Astrocyte (in vitro differentiated cells and primary cell): ENCODE data around the gene FOXA1. TPM values are rescaled to one million over a fixed set of nuclear protein-coding genes. Genes with fewer than 3 reads are reported as not detected.
A peak's percentile ranks its signal among the peaks of the same experiment; 100 is the strongest.

Experiments used
- DNase-seq: peaks from one replicate; pipeline ENCODE4 v3.0.0-alpha.2; 2010; ENCODE audit warnings: low read depth
- FAIRE-seq: peaks from 2 replicates; lab custom pipeline; 2011; peaks lifted over from hg19 to GRCh38; lab: Jason Lieb, UNC
- H2AFZ ChIP-seq: 2 replicates; pipeline ENCODE4 v1.6.0; 2012; ENCODE audit warnings: low read depth, low read length, inconsistent platforms
- H3K27ac ChIP-seq: 2 replicates; pipeline ENCODE4 v1.5.1; 2011; ENCODE audit warnings: low read depth, low read length, inconsistent platforms
- H3K27me3 ChIP-seq: 2 replicates; pipeline ENCODE4 v1.6.0; 2011; ENCODE audit warnings: low read length, inconsistent platforms; ENCODE audit not compliant: insufficient read depth
- H3K36me3 ChIP-seq: 2 replicates; pipeline ENCODE4 v1.5.1; 2011; ENCODE audit warnings: low read length, inconsistent platforms; ENCODE audit not compliant: insufficient read depth
- H3K4me1 ChIP-seq: 2 replicates; pipeline ENCODE4 v1.5.1; 2011; ENCODE audit warnings: low read length, inconsistent platforms; ENCODE audit not compliant: insufficient read depth
- H3K4me2 ChIP-seq: 2 replicates; pipeline ENCODE4 v1.6.0; 2012; ENCODE audit warnings: low read length, inconsistent platforms
- H3K4me3 ChIP-seq: 2 replicates; pipeline ENCODE4 v1.5.1; 2011; ENCODE audit warnings: low read depth, mild to moderate bottlenecking, low read length, inconsistent platforms; ENCODE audit not compliant: insufficient read depth
- H3K79me2 ChIP-seq: 2 replicates; pipeline ENCODE4 v1.6.0; 2012; ENCODE audit warnings: mild to moderate bottlenecking, low read length, inconsistent platforms; ENCODE audit not compliant: insufficient read depth
- H3K9ac ChIP-seq: 2 replicates; pipeline ENCODE4 v1.6.0; 2012; ENCODE audit warnings: mild to moderate bottlenecking, low read length, inconsistent platforms
- H3K9me3 ChIP-seq: 2 replicates; pipeline ENCODE4 v1.5.1; 2012; ENCODE audit warnings: low read depth, mild to moderate bottlenecking, low read length, inconsistent platforms; ENCODE audit not compliant: insufficient read depth
- H4K20me1 ChIP-seq: 2 replicates; pipeline ENCODE4 v1.6.0; 2012; ENCODE audit warnings: low read length, inconsistent platforms; ENCODE audit not compliant: insufficient read depth
- H3K27ac Mint-ChIP-seq: one replicate; pipeline ENCODE4 v1.8.0; 2021; ENCODE audit warnings: mild to moderate bottlenecking, mixed read lengths; ENCODE audit not compliant: unreplicated experiment
- H3K27me3 Mint-ChIP-seq: one replicate; pipeline ENCODE4 v1.8.0; 2021; ENCODE audit warnings: low read depth, mixed read lengths; ENCODE audit not compliant: unreplicated experiment
- H3K36me3 Mint-ChIP-seq: one replicate; pipeline ENCODE4 v1.8.0; 2021; ENCODE audit warnings: low read depth, mixed read lengths; ENCODE audit not compliant: unreplicated experiment
- H3K4me1 Mint-ChIP-seq: one replicate; pipeline ENCODE4 v1.8.0; 2021; ENCODE audit warnings: low read depth, mixed read lengths; ENCODE audit not compliant: unreplicated experiment
- H3K4me3 Mint-ChIP-seq: one replicate; pipeline ENCODE4 v1.8.0; 2021; ENCODE audit warnings: mild to moderate bottlenecking, moderate library complexity, mixed read lengths; ENCODE audit not compliant: unreplicated experiment
- H3K9me3 Mint-ChIP-seq: one replicate; pipeline ENCODE4 v1.8.0; 2021; ENCODE audit warnings: mild to moderate bottlenecking, mixed read lengths; ENCODE audit not compliant: unreplicated experiment
- CTCF ChIP-seq: IDR thresholded peaks from 2 replicates; pipeline ENCODE4 v1.5.1; 2011; ENCODE audit warnings: low read depth, mild to moderate bottlenecking, inconsistent platforms, low read length, moderate library complexity; ENCODE audit not compliant: insufficient read depth
- EZH2 ChIP-seq: IDR thresholded peaks from 2 replicates; pipeline ENCODE4 v1.6.1; 2012; ENCODE audit warnings: mild to moderate bottlenecking, low read length, inconsistent platforms; ENCODE audit not compliant: insufficient read depth
- total RNA-seq: library from RNA; stranded (reverse); gene quantifications from 2 replicates; pipeline ENCODE4 v1.2.1, GENCODE V29; 2021

FOXA1 gene
- total RNA-seq, 1 donor from 2014 or later, result 0.11 TPM

- H3K79me2 ChIP-seq, result no peaks in the 10 kb centered on the region
- no peaks in the 10 kb centered on the region for H3K36me3 ChIP-seq
- Mint-ChIP-seq H3K9me3 (peaks cover 13% of the 10 kb centered on the region), H3K4me1 (peaks cover 4% of the 10 kb centered on the region), H3K27me3 (peaks cover 75% of the 10 kb centered on the region), H3K27ac (peak overlapping the region; percentile 37), H3K4me3 (peak overlapping the region; percentile 83), H3K36me3 (peaks cover 5% of the 10 kb centered on the region)
- peak overlapping the region; percentile 56 for H3K4me3 ChIP-seq
- DNase-seq (peak; percentile 45), FAIRE-seq (no peak)
- H4K20me1 ChIP-seq, result no peaks in the 10 kb centered on the region
- peak overlapping the region; percentile 28 for H3K9ac ChIP-seq
- peaks cover 86% of the 10 kb centered on the region for H3K27me3 ChIP-seq
- H2AFZ ChIP-seq, result peak overlapping the region; percentile 70
- TF ChIP-seq EZH2 (no peak), CTCF (peak; percentile 84)
- peak overlapping the region; percentile 86 for H3K4me2 ChIP-seq
- peaks cover 7% of the 10 kb centered on the region for H3K4me1 ChIP-seq
- no peaks in the 10 kb centered on the region for H3K9me3 ChIP-seq
- no peak overlapping the region for H3K27ac ChIP-seq
These were observed 645 bp downstream of the FOXA1 start for GRCh38 chr14:37594238-37594970.

- Histone ChIP-seq H3K27ac (no peak overlapping the region), H3K9ac (no peak overlapping the region), H2AFZ (no peak overlapping the region), H3K4me1 (peaks cover 7% of the 10 kb centered on the region), H3K36me3 (no peaks in the 10 kb centered on the region), H3K4me2 (peak overlapping the region; percentile 86), H3K79me2 (no peaks in the 10 kb centered on the region), H3K27me3 (peaks cover 86% of the 10 kb centered on the region), H4K20me1 (no peaks in the 10 kb centered on the region), H3K9me3 (no peaks in the 10 kb centered on the region), H3K4me3 (no peak overlapping the region)
- H3K4me1 Mint-ChIP-seq, result peaks cover 4% of the 10 kb centered on the region
- H3K27ac Mint-ChIP-seq, result peak overlapping the region; percentile 37
- H3K27me3 Mint-ChIP-seq, result peaks cover 75% of the 10 kb centered on the region
- TF ChIP-seq CTCF (no peak), EZH2 (no peak)
- peak overlapping the region; percentile 83 for H3K4me3 Mint-ChIP-seq
- peaks cover 8% of the 10 kb centered on the region for H3K9me3 Mint-ChIP-seq
- FAIRE-seq (no peak), DNase-seq (no peak)
- peaks cover 3% of the 10 kb centered on the region for H3K36me3 Mint-ChIP-seq
These were observed 1.4 kb downstream of the FOXA1 start for GRCh38 chr14:37593511-37594237.
